HG03108 (cell line): ENCODE measurements around the gene KIN.
"Not testable (repeated sequence)": the region's sequence is repeated elsewhere in the genome, so short reads cannot be mapped to it uniquely, and the experiment has no call there.

ENCODE experiments used
- ATAC-seq: cut with Tn5 transposase; IDR thresholded peaks from one replicate; pipeline ENCODE4 v1.9.1; 2021; ENCODE audit warnings: moderate library complexity; ENCODE audit not compliant: unreplicated experiment

The KIN gene, protein sequence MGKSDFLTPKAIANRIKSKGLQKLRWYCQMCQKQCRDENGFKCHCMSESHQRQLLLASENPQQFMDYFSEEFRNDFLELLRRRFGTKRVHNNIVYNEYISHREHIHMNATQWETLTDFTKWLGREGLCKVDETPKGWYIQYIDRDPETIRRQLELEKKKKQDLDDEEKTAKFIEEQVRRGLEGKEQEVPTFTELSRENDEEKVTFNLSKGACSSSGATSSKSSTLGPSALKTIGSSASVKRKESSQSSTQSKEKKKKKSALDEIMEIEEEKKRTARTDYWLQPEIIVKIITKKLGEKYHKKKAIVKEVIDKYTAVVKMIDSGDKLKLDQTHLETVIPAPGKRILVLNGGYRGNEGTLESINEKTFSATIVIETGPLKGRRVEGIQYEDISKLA

DNA sequence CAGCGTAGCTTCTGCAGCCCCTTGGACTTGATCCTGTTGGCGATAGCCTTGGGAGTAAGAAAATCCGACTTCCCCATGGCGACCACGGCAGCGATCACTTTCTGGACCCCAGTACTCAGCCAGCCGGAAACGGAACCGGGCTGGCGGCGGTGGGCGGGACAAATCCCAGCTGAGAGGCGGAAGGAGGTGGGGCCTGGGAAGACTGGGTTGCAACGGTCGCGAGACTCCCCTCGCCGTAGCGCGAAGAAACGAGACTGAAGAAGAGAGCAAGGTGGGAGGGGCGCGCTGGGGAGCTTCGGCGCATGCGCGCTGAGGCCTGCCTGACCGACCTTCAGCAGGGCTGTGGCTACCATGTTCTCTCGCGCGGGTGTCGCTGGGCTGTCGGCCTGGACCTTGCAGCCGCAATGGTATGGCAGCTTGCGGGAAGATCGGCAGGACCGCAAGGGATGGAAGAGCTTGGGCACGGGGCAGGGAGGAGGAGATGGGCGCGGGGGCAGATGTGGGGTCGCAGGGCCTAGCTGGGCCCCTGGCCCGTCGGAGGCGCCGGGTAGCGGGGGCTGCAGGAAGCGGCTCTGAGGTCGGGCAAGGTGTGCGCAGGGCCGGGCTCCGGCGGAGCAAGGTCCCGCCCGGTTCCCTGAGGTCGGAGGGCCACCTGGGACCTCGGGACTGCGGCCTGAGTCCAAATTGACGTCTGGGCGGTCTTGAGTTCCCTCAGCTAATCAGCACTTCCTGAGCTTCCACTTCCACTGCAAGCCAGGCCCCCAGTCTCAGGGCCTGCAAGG, at the start of gene KIN, which contains the start of gene ATP5F1C:
KIN (minus strand) TSS at position 137 of the 782 bp plus-strand sequence; CDS start at position 77, 60 bp downstream.
ATP5F1C (plus strand) TSS at position 321 of the 782 bp plus-strand sequence; CDS start at position 352, 31 bp downstream.
- ATAC-seq, result peak; percentile 97

- ATAC-seq, result no peak
Observed at GRCh38 chr10:7836571-7836970, 48.8 kb upstream of the KIN start.

GRCh38 chr10:7834262-7834661, 46.5 kb upstream of the KIN start:
- no peak for ATAC-seq

GRCh38 chr10:7833210-7833609, 45.4 kb upstream of the KIN start:
- no peak for ATAC-seq

DNA sequence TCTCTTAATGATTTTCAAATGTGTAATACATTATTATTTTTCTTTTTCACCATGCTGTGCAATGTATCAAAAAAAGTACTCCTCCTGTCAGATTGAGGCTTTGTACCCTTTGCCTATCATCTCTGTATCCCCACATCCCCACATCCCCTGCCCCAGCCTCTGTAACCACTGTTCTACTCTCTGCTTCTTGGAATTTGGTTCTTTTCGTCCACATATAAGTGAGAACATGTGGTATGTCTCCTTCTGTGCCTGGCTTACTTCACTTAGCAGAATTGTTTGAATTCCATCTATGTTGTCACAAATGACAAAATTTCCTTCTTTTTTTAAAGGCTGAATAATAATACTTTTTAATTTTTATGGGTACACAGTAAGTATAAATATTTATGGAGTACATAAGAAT, 44.3 kb upstream of the KIN start:
- no peak for ATAC-seq

GRCh38 chr10:7829289-7829834, 41.6 kb upstream of the KIN start:
- ATAC-seq, result no peak

- no peak for ATAC-seq
Observed at GRCh38 chr10:7826971-7827370, 39.2 kb upstream of the KIN start.

GRCh38 chr10:7824251-7824650, 36.5 kb upstream of the KIN start:
- ATAC-seq, result no peak

DNA sequence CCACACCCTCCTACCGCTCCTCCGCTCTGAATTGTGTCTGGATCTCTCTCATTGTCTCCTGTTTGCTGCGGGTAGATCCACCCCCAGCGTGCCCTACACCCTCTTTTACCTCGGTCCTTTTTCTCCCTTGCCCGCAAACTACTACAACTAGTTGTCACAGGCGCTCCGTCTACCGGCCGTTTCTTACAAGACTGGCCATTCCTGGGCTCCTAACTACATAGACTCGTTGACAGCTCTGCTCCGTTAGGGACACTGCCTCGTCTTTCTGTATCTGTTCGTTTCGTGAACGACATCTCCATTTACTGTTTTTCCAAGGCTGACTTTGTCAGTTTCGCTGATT, 31.3 kb upstream of the KIN start:
- ATAC-seq, result peak; percentile 52

GRCh38 chr10:7818295-7819120, 30.7 kb upstream of the KIN start, which contains the start of gene TAF3:
TAF3 (plus strand) TSS chr10:7818505; CDS start chr10:7818710, 205 bp downstream.
- peak; percentile 82 for ATAC-seq

- ATAC-seq, result no peak
Observed at GRCh38 chr10:7817984-7818294, 30.1 kb upstream of the KIN start.

DNA sequence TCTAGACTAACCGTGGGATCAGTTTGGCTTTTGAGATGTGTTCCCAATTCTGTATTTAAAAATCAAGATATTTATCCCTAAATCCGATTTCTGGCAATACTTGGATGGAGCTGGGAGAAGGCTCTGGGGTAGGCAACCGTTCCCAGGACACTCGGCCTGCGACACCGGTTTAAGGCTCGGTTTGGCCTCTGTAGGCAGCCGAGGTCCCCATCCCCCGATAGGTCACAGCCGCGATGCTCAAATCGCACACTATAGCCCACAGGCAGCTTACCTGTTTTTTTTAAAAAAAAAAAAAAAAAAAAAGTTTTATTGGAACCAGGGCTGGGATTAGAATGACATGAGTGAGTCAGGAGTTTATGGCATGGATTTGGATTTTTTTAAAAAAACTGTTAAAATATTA, 29.8 kb upstream of the KIN start:
- no peak for ATAC-seq

DNA sequence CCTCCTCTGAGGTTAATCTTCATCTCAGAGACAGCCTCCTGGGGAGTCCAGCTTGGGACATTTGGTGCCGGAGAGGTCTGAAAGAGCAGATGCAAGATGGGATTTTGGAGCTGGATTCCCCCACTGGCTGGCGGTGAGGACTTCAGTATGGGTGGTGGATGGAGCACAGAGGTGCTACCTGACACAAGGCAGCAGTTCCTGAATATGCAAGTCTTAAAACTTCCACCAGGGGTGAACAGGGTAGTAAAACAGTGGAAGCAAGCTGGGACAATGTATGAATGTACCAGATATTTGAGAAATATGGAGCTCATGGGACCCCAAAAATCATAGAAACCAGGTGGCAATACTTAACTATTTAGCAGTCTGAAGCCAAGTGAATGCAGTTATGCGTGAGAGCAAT, 25.7 kb upstream of the KIN start:
- ATAC-seq, result no peak

DNA sequence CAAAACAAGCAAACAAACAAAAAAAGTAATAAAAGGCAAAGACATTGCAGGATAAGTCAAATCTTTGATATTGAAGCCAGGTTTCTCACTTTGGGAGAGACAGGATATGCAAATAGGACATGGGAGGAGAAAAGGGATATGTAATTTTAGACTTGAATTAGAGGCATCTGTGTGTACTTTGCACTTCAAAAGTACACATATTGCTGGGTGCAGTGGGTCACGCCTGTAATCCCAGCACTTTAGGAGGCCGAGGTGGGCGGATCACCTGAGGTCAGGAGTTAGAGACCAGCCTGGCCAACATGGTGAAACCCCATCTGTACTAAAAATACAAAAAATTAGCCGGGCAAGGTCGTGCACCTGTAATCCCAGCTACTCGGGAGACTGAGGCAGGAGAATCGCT, 23.9 kb upstream of the KIN start:
- ATAC-seq, result not testable (repeated sequence)

DNA sequence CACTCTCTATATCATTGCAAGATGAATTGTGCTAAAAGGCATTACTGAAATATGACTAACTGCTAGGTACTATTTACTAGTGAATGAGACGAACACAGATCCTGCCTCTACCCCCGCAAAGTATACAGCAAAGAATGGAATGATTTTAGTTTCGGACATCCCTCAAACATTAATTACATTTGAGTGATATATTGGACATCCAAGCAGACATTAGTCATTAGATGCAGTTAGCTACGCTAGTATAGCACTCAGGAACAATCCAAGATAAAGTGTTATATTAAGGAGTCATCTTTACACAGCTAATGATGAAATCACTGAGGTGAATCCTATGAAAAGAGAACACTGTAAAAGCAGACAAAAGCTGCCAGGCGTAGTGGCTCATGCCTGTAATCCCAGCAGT, 23.2 kb upstream of the KIN start:
- no peak for ATAC-seq

DNA sequence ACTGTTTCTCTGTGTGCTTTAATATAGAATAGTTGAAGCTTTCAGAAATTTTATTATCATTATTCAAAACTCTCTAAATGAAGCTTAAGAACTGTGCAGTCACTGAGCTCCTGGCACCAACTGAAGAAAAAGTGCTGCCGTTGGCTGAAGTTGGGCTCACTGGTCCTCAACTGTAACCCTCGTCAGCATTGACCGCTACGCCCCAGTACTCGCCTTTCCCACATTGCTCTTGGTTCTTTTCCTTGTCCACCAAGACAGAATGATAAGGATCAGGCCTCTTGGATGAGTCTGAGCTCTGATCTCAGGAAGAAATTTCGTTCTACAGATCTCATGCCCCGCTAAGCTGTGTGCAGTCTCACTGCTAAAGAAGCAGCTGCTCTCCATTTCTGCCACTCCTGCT, 22.6 kb upstream of the KIN start:
- no peak for ATAC-seq

DNA sequence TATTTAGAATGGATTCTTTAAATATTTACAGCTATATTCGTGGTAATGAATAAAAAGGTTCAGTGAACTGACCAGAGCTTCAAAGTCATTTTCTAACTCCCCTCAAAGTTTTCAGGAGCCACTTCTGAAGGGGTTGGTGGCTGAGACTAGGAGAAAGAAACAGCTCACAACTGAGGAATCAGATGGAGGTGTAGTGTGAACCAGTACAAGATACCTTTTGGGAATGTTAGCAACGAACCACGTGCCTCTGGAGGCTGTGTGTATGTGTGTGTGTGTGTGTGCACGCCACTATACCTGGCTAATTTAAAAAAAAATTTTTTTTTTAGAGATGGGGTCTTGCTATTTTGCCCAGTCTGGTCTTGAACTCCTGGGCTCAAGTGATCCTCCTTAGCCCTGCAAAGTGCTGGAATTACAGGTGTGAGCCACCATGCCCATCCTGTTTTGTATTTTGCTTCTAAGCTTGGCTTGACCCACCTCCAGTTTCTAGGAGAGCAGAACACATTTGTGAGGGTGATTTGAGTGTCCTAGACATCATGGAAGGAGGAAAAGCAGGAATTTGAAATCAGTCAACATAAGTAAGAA, 21.0 kb upstream of the KIN start:
- no peak for ATAC-seq

DNA sequence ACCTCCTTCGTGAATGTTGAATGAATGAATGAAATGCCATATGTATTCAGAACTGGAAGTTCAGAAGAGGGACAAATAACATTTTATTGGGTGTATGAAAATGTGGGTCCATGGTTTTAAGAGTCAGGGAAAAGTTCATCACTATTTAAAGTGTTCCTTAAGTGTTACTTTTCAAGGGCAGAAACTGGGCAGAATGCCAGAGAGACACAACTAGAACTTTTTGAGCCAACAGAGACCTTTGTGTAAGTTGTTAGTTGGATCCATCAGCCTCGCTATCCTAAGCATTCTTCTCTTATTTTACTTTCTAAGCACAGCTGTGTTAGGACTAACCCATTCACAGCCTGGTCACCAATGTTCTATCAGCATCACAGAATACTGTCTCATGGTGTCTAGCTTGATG, 16.9 kb upstream of the KIN start:
- ATAC-seq, result no peak

DNA sequence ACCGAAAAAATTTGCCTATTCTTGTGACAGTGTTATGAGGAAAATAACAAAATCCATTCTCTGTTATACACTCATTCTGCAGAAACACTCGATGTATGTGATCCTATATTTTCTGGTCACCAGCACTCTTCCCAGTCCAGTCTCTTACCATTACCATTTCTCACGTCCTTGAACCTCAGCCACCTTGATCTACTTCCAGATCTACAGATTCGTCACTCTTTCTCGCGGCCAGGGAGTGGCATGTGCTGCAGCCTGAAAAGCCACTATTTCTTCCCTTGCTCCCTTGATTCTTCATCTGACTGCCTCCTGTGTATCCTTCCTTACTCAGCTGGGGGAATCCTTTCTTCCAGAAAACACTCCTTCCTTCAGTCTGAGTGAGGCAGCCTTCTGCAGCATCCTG, 16.4 kb upstream of the KIN start:
- ATAC-seq, result no peak

GRCh38 chr10:7802606-7803005, 14.8 kb upstream of the KIN start:
- ATAC-seq, result no peak

- no peak for ATAC-seq
Observed at GRCh38 chr10:7797582-7797981, 9.8 kb upstream of the KIN start.
